Measurements from ENCODE around the gene CYFIP2. TPM values are rescaled to one million over a fixed set of nuclear protein-coding genes. Genes with fewer than 3 reads are reported as not detected.

The CYFIP2 gene
- total and polyA plus RNA-seq, 2 of the 8 experiments (the other 6 are each of a cell fraction or from before 2014, with no cell fraction given): 45.1 to 80.6 TPM

GRCh38 chr5:157273131-157273556 lies 7.2 kb downstream of the CYFIP2 start:
- peaks cover 0 to 4% (median 3%) of the 10 kb centered on the region in 4 experiments; a peak in 4 of 7 replicates for H3K4me1 ChIP-seq (replicated peaks in 1 of 4; ENCODE audit: control insufficient read depth in 3 of 4, insufficient read depth in 4 of 4, low read length in 3 of 4)

More at GRCh38 chr5:157273131-157273556, 7.2 kb downstream of the CYFIP2 start:
- H3K18ac ChIP-seq (ENCODE audit: extremely low read depth, low read length): no peak overlapping the region
- H4K5ac ChIP-seq (ENCODE audit: insufficient read length, low read depth, low read length): no peak overlapping the region
- no peak overlapping the region for H3K14ac ChIP-seq (ENCODE audit: insufficient read length)
- H3K23me2 ChIP-seq (ENCODE audit: low read depth, low read length): no peaks in the 10 kb centered on the region
- POLR2A ChIA-PET (ENCODE audit: partially characterized antibody): interaction anchor here (0.9 kb wide), 1 partner anchor 50 kb away, joined by 3 read pairs; no protein-coding TSS in a partner anchor
- peaks cover 0 to 78% of the 10 kb centered on the region in 2 experiments; a peak in 2 of 4 replicates for H3K79me2 ChIP-seq (ENCODE audit: control insufficient read depth in 1 of 2, insufficient read depth in 2 of 2, low read length in 2 of 2)
- no peaks in the 10 kb centered on the region for H3K36me3 ChIP-seq (ENCODE audit: control insufficient read depth in 2 of 4, insufficient read depth in 4 of 4, low read length in 3 of 4)
- H2BK12ac ChIP-seq (ENCODE audit: low read depth, low read length): no peak overlapping the region
- H3K23ac ChIP-seq (ENCODE audit: insufficient read length): no peak overlapping the region
- no peak overlapping the region for H4K91ac ChIP-seq (replicated peaks; ENCODE audit: insufficient read length, low read length)
- H2AK5ac ChIP-seq (ENCODE audit: low read depth, low read length): no peak overlapping the region
- FAIRE-seq: no peak
- no peaks in the 10 kb centered on the region for H3K9me3 ChIP-seq (ENCODE audit: insufficient read depth in 2 of 2, low read depth in 1 of 2, low read length in 1 of 2)
- DNase-seq (ENCODE audit: low read depth in 1 of 2, low spot score in 2 of 2): no peak
- H2BK120ac ChIP-seq (replicated peaks; ENCODE audit: low read depth, low read length): no peak overlapping the region
- no peak overlapping the region for H2BK20ac ChIP-seq (ENCODE audit: low read length)
- no peak overlapping the region for H3K56ac ChIP-seq (replicated peaks; ENCODE audit: insufficient read length, low read depth, low read length)
- no peak overlapping the region for H3K4me3 ChIP-seq (ENCODE audit: extremely low read depth in 1 of 4, insufficient read depth in 2 of 4, low read depth in 3 of 4, low read length in 4 of 4)
- H2BK5ac ChIP-seq (ENCODE audit: low read depth, low read length): no peak overlapping the region
- no peak overlapping the region for H3K4me2 ChIP-seq (ENCODE audit: insufficient read depth in 1 of 2, low read depth in 2 of 2, low read length in 2 of 2)
- no peak overlapping the region for H2AFZ ChIP-seq (ENCODE audit: low read length)
- CTCF ChIA-PET (ENCODE audit: partially characterized antibody): interaction anchor here (0.6 to 2.9 kb wide), 8 partner anchors 14 to 70 kb away, joined by 3 to 17 read pairs (median 6); no protein-coding TSS in a partner anchor
- peaks cover 0 to 8% of the 10 kb centered on the region in 2 experiments for H4K20me1 ChIP-seq (replicated peaks in 1 of 2; ENCODE audit: control insufficient read depth in 1 of 2, insufficient read depth in 2 of 2, low read length in 2 of 2)
- TF ChIP-seq CREB1 (IDR thresholded peaks at IDR 0.05) (no peak), ATF2 (IDR thresholded peaks at IDR 0.05; ENCODE audit: low read length) (no peak), BRCA1 (IDR thresholded peaks at IDR 0.05; ENCODE audit: low read depth, low read length) (no peak), EP300 (IDR thresholded peaks at IDR 0.05; ENCODE audit: borderline replicate concordance in 1 of 2, low read depth in 2 of 2, low read length in 2 of 2) (no peak), CEBPB (IDR thresholded peaks at IDR 0.05; ENCODE audit: low read depth, low read length) (no peak), SIN3A (conservative IDR thresholded peaks at IDR 0.05 in 1 of 2, IDR thresholded peaks at IDR 0.05 in 1 of 2; ENCODE audit: low read depth in 1 of 2, low read length in 2 of 2) (no peak), RBBP5 (IDR thresholded peaks at IDR 0.05; ENCODE audit: borderline replicate concordance, low read depth, low read length) (no peak), TCF12 (IDR thresholded peaks at IDR 0.05; ENCODE audit: low read depth, low read length) (no peak), CTBP2 (IDR thresholded peaks at IDR 0.05; ENCODE audit: borderline replicate concordance, insufficient read depth, insufficient read length, low read length) (no peak)
- H4K8ac ChIP-seq (ENCODE audit: extremely low read depth, insufficient read depth, low read length): no peak overlapping the region
- H3K9ac ChIP-seq (replicated peaks in 1 of 4; ENCODE audit: extremely low read depth in 1 of 4, low read depth in 3 of 4, low read length in 3 of 4): no peak overlapping the region
- no peak overlapping the region for H3K27ac ChIP-seq (ENCODE audit: low read depth, low read length)
- no peak overlapping the region for H2BK15ac ChIP-seq (ENCODE audit: low read length)
- no peaks in the 10 kb centered on the region for H3K27me3 ChIP-seq (replicated peaks in 1 of 4; ENCODE audit: control insufficient read depth in 3 of 4, extremely low read depth in 1 of 4, insufficient read depth in 3 of 4, low read length in 3 of 4)
- WGBS, 2 experiments (ENCODE audit: extremely low coverage in 1 of 2, insufficient coverage in 1 of 2, insufficient read length in 1 of 2, insufficient replicate concordance in 2 of 2, low coverage in 1 of 2, low lambda C conversion rate in 2 of 2, missing lambda C conversion rate in 1 of 2): 88% methylated on average over 1 of the region's 1 CpG; no CpG with 5 or more reads in 1 of the 2 experiments
- H3K4ac ChIP-seq (replicated peaks; ENCODE audit: insufficient read length, low read depth, low read length): no peak overlapping the region
- peaks cover 8% of the 10 kb centered on the region; the same call in 1 of the 2 replicates for H3K79me1 ChIP-seq (ENCODE audit: low read depth, low read length)

Measured in H1 (cell line).